OCI-LY3 (cell line): ENCODE data around the gene GMEB2.

Experiments
- H2AFZ ChIP-seq: fragments of 200-600, 300-600 bp; shearing (Covaris generic); 2 replicates; pipeline ENCODE4 v1.6.0; 2014; ENCODE audit warnings: antibody characterized with exemption, low read depth, low read length
- H3K27ac ChIP-seq: fragments of 200-600, 300-600 bp; sonication (generic); 2 replicates; pipeline ENCODE4 v1.5.1; 2014; ENCODE audit warnings: mild to moderate bottlenecking, low read length, moderate library complexity, mixed read lengths
- H3K27me3 ChIP-seq: fragments of 200-600, 300-600 bp; sonication (generic); 2 replicates; pipeline ENCODE4 v1.6.1; 2014; ENCODE audit warnings: low read depth, low read length, mixed read lengths
- H3K36me3 ChIP-seq: fragments of 200-600, 300-600 bp; sonication (generic); replicated peaks from 2 replicates; pipeline ENCODE3; 2014; ENCODE audit warnings: low read depth, low read length, mixed read lengths
- H3K4me1 ChIP-seq: fragments of 300-600, 200-600 bp; sonication (generic); 2 replicates; pipeline ENCODE4 v1.6.1; 2014; ENCODE audit warnings: low read length, mixed read lengths
- H3K4me2 ChIP-seq: fragments of 200-600, 300-600 bp; sonication (generic); 2 replicates; pipeline ENCODE4 v1.6.1; 2014; ENCODE audit warnings: low read length, mixed read lengths
- H3K4me3 ChIP-seq: fragments of 300-600, 200-600 bp; sonication (generic); 2 replicates; pipeline ENCODE4 v1.5.1; 2014; ENCODE audit warnings: antibody characterized with exemption, mild to moderate bottlenecking, low read length, moderate library complexity
- H3K79me2 ChIP-seq: fragments of 300-600, 200-600 bp; shearing (Covaris generic); 2 replicates; pipeline ENCODE4 v1.6.1; 2014; ENCODE audit warnings: mild to moderate bottlenecking, low read length, mixed read lengths
- H3K9ac ChIP-seq: fragments of 300-600, 200-600 bp; shearing (Covaris generic); 2 replicates; pipeline ENCODE4 v1.6.0; 2014; ENCODE audit warnings: mild to moderate bottlenecking, low read length, moderate library complexity
- H3K9me3 ChIP-seq: fragments of 200-600, 300-600 bp; shearing (Covaris generic); 2 replicates; pipeline ENCODE4 v1.6.1; 2014; ENCODE audit warnings: low read length, mixed read lengths; ENCODE audit not compliant: insufficient read depth
- H4K20me1 ChIP-seq: fragments of 200-600, 300-600 bp; sonication (generic); 2 replicates; pipeline ENCODE4 v1.6.1; 2016; ENCODE audit warnings: low read length, mixed read lengths; ENCODE audit not compliant: insufficient read depth
- CTCF ChIP-seq: fragments of 200-600, 300-600 bp; sonication (generic); IDR thresholded peaks from 2 replicates; pipeline ENCODE4 v1.5.1; 2014; ENCODE audit warnings: antibody characterized with exemption, low read length, low read depth
- EZH2phosphoT487 ChIP-seq: fragments of 200-600 bp; shearing (Covaris generic); IDR thresholded peaks from 2 replicates; pipeline ENCODE4 v1.6.1; 2018; ENCODE audit warnings: antibody characterized with exemption, mixed run types, low read depth

GMEB2 gene

DNA sequence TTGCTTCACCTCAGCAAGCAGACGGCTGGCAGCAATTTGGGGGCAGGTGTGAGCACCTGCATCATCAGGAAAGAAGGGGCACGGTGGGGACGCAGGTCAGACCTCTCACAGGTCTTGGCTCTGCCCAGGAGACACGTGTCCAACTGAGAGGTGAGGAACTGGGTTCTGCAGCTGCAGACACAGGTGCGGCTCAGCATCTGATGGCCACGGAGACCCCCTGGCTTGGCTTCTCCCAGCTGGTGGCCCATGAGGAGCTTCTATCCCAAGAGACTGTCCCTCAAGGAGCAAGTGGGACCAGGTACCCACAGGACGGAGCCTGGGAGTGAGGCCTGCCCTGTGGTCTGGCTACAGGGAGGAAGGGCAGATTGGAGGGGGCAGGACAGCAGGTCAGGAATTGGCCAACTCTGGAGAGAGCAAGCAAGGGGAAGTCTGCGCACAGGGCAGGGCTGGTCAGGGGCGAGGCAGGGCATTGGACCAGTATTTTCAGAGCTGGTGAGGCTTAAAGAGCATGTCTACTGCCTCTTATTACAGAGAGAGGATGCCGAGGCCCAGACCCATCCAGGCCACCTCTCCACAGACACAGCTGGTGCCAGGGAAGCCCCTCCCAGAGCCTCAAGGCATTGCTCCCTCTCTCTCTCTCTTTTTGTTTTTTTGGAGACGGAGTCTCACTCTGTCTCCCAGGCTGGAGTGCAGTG is 22.1 kb upstream of the GMEB2 start:
- Histone ChIP-seq H3K9ac (no peak overlapping the region), H3K36me3 (no peaks in the 10 kb centered on the region), H3K9me3 (no peaks in the 10 kb centered on the region), H3K4me1 (no peaks in the 10 kb centered on the region), H3K27ac (no peak overlapping the region), H2AFZ (no peak overlapping the region), H3K79me2 (no peaks in the 10 kb centered on the region), H3K4me3 (no peak overlapping the region), H3K4me2 (no peak overlapping the region), H3K27me3 (0 out of 2 replicates have a peak, but pooled peaks cover 3% of the 10 kb centered on the region), H4K20me1 (no peaks in the 10 kb centered on the region)
- TF ChIP-seq EZH2phosphoT487 (no peak), CTCF (no peak)

GRCh38 chr20:63648190-63648589 is 21.3 kb upstream of the GMEB2 start:
- H2AFZ ChIP-seq = no peak overlapping the region
- no peaks in the 10 kb centered on the region for H3K36me3 ChIP-seq
- peaks cover 9% of the 10 kb centered on the region; the same call in 1 of the 2 replicates for H3K27me3 ChIP-seq
- no peaks in the 10 kb centered on the region for H3K79me2 ChIP-seq
- H3K27ac ChIP-seq = no peak overlapping the region
- TF ChIP-seq CTCF (no peak), EZH2phosphoT487 (no peak)
- H3K4me2 ChIP-seq = no peak overlapping the region
- H3K9ac ChIP-seq = no peak overlapping the region
- no peaks in the 10 kb centered on the region for H3K4me1 ChIP-seq
- no peak overlapping the region for H3K4me3 ChIP-seq
- no peaks in the 10 kb centered on the region for H4K20me1 ChIP-seq
- H3K9me3 ChIP-seq = no peaks in the 10 kb centered on the region

GRCh38 chr20:63645218-63645617 is 18.3 kb upstream of the GMEB2 start:
- Histone ChIP-seq H2AFZ (no peak overlapping the region), H3K9ac (no peak overlapping the region), H3K27me3 (peaks cover 15% of the 10 kb centered on the region), H3K4me3 (no peak overlapping the region), H3K4me2 (no peak overlapping the region), H3K27ac (no peak overlapping the region), H4K20me1 (no peaks in the 10 kb centered on the region), H3K36me3 (no peaks in the 10 kb centered on the region), H3K9me3 (no peaks in the 10 kb centered on the region), H3K4me1 (peaks cover 7% of the 10 kb centered on the region; the same call in 1 of the 2 replicates), H3K79me2 (no peaks in the 10 kb centered on the region)
- no peak for TF ChIP-seq EZH2phosphoT487
- no peak for TF ChIP-seq CTCF

DNA sequence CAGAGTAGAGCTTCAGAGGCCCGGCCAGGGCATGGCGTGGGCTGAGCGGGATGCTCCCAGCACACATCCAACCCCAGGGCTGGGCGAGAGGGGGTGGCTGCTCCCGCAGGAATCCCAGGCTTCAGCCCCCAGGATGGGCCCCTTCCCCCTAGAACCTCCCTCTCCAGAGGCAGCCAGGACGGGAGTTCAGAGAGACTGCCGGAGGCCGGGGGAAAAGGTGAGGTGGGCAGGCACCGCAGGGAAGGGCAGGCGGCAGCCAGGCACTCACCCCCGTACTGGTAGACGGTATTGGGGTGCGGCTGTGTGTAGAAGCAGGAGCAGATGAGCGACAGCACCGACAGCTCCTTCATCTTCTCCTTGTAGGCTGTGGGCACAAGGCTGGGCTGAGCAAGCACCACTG is 17.0 kb upstream of the GMEB2 start:
- Histone ChIP-seq H4K20me1 (no peaks in the 10 kb centered on the region), H2AFZ (no peak overlapping the region), H3K4me2 (no peak overlapping the region), H3K27ac (no peak overlapping the region), H3K27me3 (peaks cover 15% of the 10 kb centered on the region), H3K79me2 (no peaks in the 10 kb centered on the region), H3K4me1 (peaks cover 14% of the 10 kb centered on the region), H3K9me3 (no peaks in the 10 kb centered on the region), H3K4me3 (no peak overlapping the region), H3K9ac (no peak overlapping the region), H3K36me3 (no peaks in the 10 kb centered on the region)
- TF ChIP-seq CTCF (no peak), EZH2phosphoT487 (no peak)
